Karpas-422 (cell line): Measurements from ENCODE around the gene ZNF567. TPM values are rescaled to one million over a fixed set of nuclear protein-coding genes. Genes with fewer than 3 reads are reported as not detected.
A peak's percentile ranks its signal among the peaks of the same experiment; 100 is the strongest.

Experiments
- DNase-seq: peaks from one replicate; pipeline ENCODE4 v3.0.0-alpha.2; 2015
- H2AFZ ChIP-seq: fragments of 200-600 bp; sonication (generic); 2 replicates; pipeline ENCODE4 v1.6.1; 2014; ENCODE audit warnings: antibody characterized with exemption, low read length, mixed read lengths
- H3K27ac ChIP-seq: fragments of 200-600 bp; sonication (generic); 2 replicates; pipeline ENCODE4 v1.5.1; 2014; ENCODE audit warnings: mild to moderate bottlenecking, low read length, moderate library complexity
- H3K27me3 ChIP-seq: fragments of 200-600 bp; sonication (generic); 2 replicates; pipeline ENCODE4 v1.6.1; 2014; ENCODE audit warnings: low read length, mixed read lengths
- H3K36me3 ChIP-seq: fragments of 200-600 bp; sonication (generic); 2 replicates; pipeline ENCODE4 v1.6.1; 2014; ENCODE audit warnings: low read length, mixed read lengths; ENCODE audit not compliant: insufficient read depth
- H3K4me1 ChIP-seq: fragments of 200-600 bp; sonication (generic); 2 replicates; pipeline ENCODE4 v1.6.1; 2014; ENCODE audit warnings: mild to moderate bottlenecking, low read length, mixed read lengths
- H3K4me2 ChIP-seq: fragments of 200-600 bp; sonication (generic); 2 replicates; pipeline ENCODE4 v1.6.1; 2014; ENCODE audit warnings: low read length, low read depth, mild to moderate bottlenecking; ENCODE audit not compliant: poor library complexity, severe bottlenecking
- H3K4me3 ChIP-seq: fragments of 200-600 bp; sonication (generic); 2 replicates; pipeline ENCODE4 v1.5.1; 2014; ENCODE audit warnings: mild to moderate bottlenecking, antibody characterized with exemption, low read length, mixed read lengths
- H3K79me2 ChIP-seq: fragments of 200-600 bp; sonication (generic); 2 replicates; pipeline ENCODE4 v1.6.1; 2014; ENCODE audit warnings: mild to moderate bottlenecking, low read length, mixed read lengths
- H3K9ac ChIP-seq: fragments of 200-600 bp; sonication (generic); 2 replicates; pipeline ENCODE4 v1.6.0; 2014; ENCODE audit warnings: low read length
- H3K9me2 ChIP-seq: fragments of 200-600 bp; sonication (generic), shearing (Covaris generic); replicated peaks from 2 replicates; pipeline ENCODE4 v1.6.0; 2014; ENCODE audit warnings: mild to moderate bottlenecking, low read length, moderate library complexity; ENCODE audit not compliant: insufficient read depth
- H3K9me3 ChIP-seq: fragments of 300-700, 200-600 bp; sonication (generic); 2 replicates; pipeline ENCODE4 v1.6.1; 2014; ENCODE audit warnings: low read length, mixed read lengths
- H4K20me1 ChIP-seq: fragments of 200-600 bp; sonication (generic); 2 replicates; pipeline ENCODE4 v1.6.1; 2014; ENCODE audit warnings: mild to moderate bottlenecking, antibody characterized with exemption, low read length, low read depth; ENCODE audit not compliant: insufficient read depth
- total RNA-seq: library from RNA; depleted of rRNA; stranded (reverse); fragments of >200 nt; shearing (Covaris generic); gene quantifications from 2 replicates; pipeline ENCODE4 v1.2.3, GENCODE V29; 2014; ENCODE audit warnings: low replicate concordance; rRNA removed

Gene ZNF567
- total RNA-seq = 13.9 and 18.8 TPM in 2 replicates

GRCh38 chr19:36687214-36688056 lies at the start of gene ZNF567:
Gene ZNF567 (plus strand): TSS chr19:36687612. CDS start chr19:36694868, 7,256 bp downstream.
- Histone ChIP-seq H3K9ac (peak within 1 kb of the TSS; percentile 85), H3K4me3 (peak within 1 kb of the TSS; percentile 93), H3K27me3 (no peaks in the 10 kb centered on the region), H3K4me1 (peaks cover 14% of the 10 kb centered on the region), H3K79me2 (peaks cover 81% of the 10 kb centered on the region), H3K36me3 (peaks cover 58% of the 10 kb centered on the region), H3K9me3 (peaks cover 25% of the 10 kb centered on the region), H3K27ac (peak within 1 kb of the TSS; percentile 4; the same call in 1 of the 2 replicates), H3K4me2 (peak within 1 kb of the TSS; percentile 83), H4K20me1 (no peaks in the 10 kb centered on the region), H2AFZ (peak within 1 kb of the TSS; percentile 62; the same call in 1 of the 2 replicates), H3K9me2 (no peaks in the 10 kb centered on the region)
- peak; percentile 99 for DNase-seq

GRCh38 chr19:36638862-36639510 lies 48.4 kb upstream of the ZNF567 start:
- no peak overlapping the region for H3K4me2 ChIP-seq
- H3K27me3 ChIP-seq = no peaks in the 10 kb centered on the region
- H3K9me2 ChIP-seq = no peaks in the 10 kb centered on the region
- H3K27ac ChIP-seq = no peak overlapping the region
- H3K4me1 ChIP-seq = no peaks in the 10 kb centered on the region
- no peak overlapping the region for H3K9ac ChIP-seq
- H3K4me3 ChIP-seq = no peak overlapping the region
- no peak for DNase-seq
- peaks cover 60% of the 10 kb centered on the region for H3K9me3 ChIP-seq
- H2AFZ ChIP-seq = no peak overlapping the region
- peaks cover 35% of the 10 kb centered on the region for H3K36me3 ChIP-seq
- H4K20me1 ChIP-seq = no peaks in the 10 kb centered on the region
- H3K79me2 ChIP-seq = no peaks in the 10 kb centered on the region

GRCh38 chr19:36646746-36647145 lies 40.7 kb upstream of the ZNF567 start:
- no peak for DNase-seq
- H3K4me3 ChIP-seq = no peak overlapping the region
- no peaks in the 10 kb centered on the region for H3K9me2 ChIP-seq
- H3K4me2 ChIP-seq = no peak overlapping the region
- H3K27me3 ChIP-seq = no peaks in the 10 kb centered on the region
- no peak overlapping the region for H3K9ac ChIP-seq
- no peaks in the 10 kb centered on the region for H3K4me1 ChIP-seq
- H2AFZ ChIP-seq = no peak overlapping the region
- H3K79me2 ChIP-seq = no peaks in the 10 kb centered on the region
- H3K9me3 ChIP-seq = peaks cover 40% of the 10 kb centered on the region
- H3K27ac ChIP-seq = no peak overlapping the region
- peaks cover 53% of the 10 kb centered on the region for H3K36me3 ChIP-seq
- H4K20me1 ChIP-seq = no peaks in the 10 kb centered on the region

- Histone ChIP-seq H3K27me3 (no peaks in the 10 kb centered on the region), H3K27ac (no peak overlapping the region), H3K36me3 (peaks cover 71% of the 10 kb centered on the region), H3K4me1 (no peaks in the 10 kb centered on the region), H3K9me2 (no peaks in the 10 kb centered on the region), H3K4me3 (no peak overlapping the region), H2AFZ (no peak overlapping the region), H4K20me1 (no peaks in the 10 kb centered on the region), H3K9ac (no peak overlapping the region), H3K4me2 (no peak overlapping the region), H3K79me2 (no peaks in the 10 kb centered on the region), H3K9me3 (peaks cover 16% of the 10 kb centered on the region)
- DNase-seq = no peak
These were observed 34.5 kb upstream of the ZNF567 start for GRCh38 chr19:36652958-36653357.

- peak overlapping the region; percentile 82; the same call in 1 of the 2 replicates for H3K4me3 ChIP-seq
- H3K9me3 ChIP-seq = peaks cover 13% of the 10 kb centered on the region
- H3K9ac ChIP-seq = 0 out of 2 replicates have a peak overlapping the region, but pooled peaks have one; percentile 78
- H3K4me1 ChIP-seq = no peaks in the 10 kb centered on the region; the same call in 1 of the 2 replicates
- H3K9me2 ChIP-seq = no peaks in the 10 kb centered on the region
- peaks cover 33% of the 10 kb centered on the region for H3K36me3 ChIP-seq
- no peaks in the 10 kb centered on the region for H3K27me3 ChIP-seq
- no peak overlapping the region for H2AFZ ChIP-seq
- no peak for DNase-seq
- H3K4me2 ChIP-seq = peak overlapping the region; percentile 73
- H3K79me2 ChIP-seq = peaks cover 32% of the 10 kb centered on the region
- no peaks in the 10 kb centered on the region for H4K20me1 ChIP-seq
- no peak overlapping the region for H3K27ac ChIP-seq
These were observed 21.6 kb upstream of the ZNF567 start for GRCh38 chr19:36665832-36666231.

- H3K9me2 ChIP-seq = no peaks in the 10 kb centered on the region
- no peak overlapping the region for H3K4me2 ChIP-seq
- H3K27me3 ChIP-seq = no peaks in the 10 kb centered on the region
- H2AFZ ChIP-seq = no peak overlapping the region
- no peak overlapping the region for H3K4me3 ChIP-seq
- H3K9ac ChIP-seq = no peak overlapping the region
- H3K79me2 ChIP-seq = peaks cover 46% of the 10 kb centered on the region
- H3K27ac ChIP-seq = no peak overlapping the region
- no peaks in the 10 kb centered on the region; the same call in 1 of the 2 replicates for H3K4me1 ChIP-seq
- no peaks in the 10 kb centered on the region for H4K20me1 ChIP-seq
- peaks cover 22% of the 10 kb centered on the region for H3K9me3 ChIP-seq
- no peak for DNase-seq
- peaks cover 37% of the 10 kb centered on the region for H3K36me3 ChIP-seq
These were observed 18.8 kb upstream of the ZNF567 start for GRCh38 chr19:36668646-36669045.

- Histone ChIP-seq H3K9me3 (peaks cover 24% of the 10 kb centered on the region; the same call in 1 of the 2 replicates), H2AFZ (no peak overlapping the region), H3K36me3 (peaks cover 20% of the 10 kb centered on the region), H3K27ac (no peak overlapping the region), H3K9me2 (no peaks in the 10 kb centered on the region), H3K27me3 (no peaks in the 10 kb centered on the region), H3K4me1 (no peaks in the 10 kb centered on the region), H3K4me2 (no peak overlapping the region), H3K4me3 (no peak overlapping the region), H3K9ac (no peak overlapping the region), H4K20me1 (no peaks in the 10 kb centered on the region), H3K79me2 (peaks cover 46% of the 10 kb centered on the region)
- no peak for DNase-seq
These were observed 15.0 kb upstream of the ZNF567 start for GRCh38 chr19:36672368-36672767.

GRCh38 chr19:36674201-36674600 lies 13.2 kb upstream of the ZNF567 start:
- H3K9ac ChIP-seq = no peak overlapping the region
- H3K27ac ChIP-seq = no peak overlapping the region
- no peak for DNase-seq
- peaks cover 31% of the 10 kb centered on the region for H3K79me2 ChIP-seq
- H3K4me1 ChIP-seq = no peaks in the 10 kb centered on the region
- H3K9me3 ChIP-seq = peaks cover 26% of the 10 kb centered on the region; the same call in 1 of the 2 replicates
- H3K4me2 ChIP-seq = no peak overlapping the region
- H3K36me3 ChIP-seq = peaks cover 30% of the 10 kb centered on the region
- H3K9me2 ChIP-seq = no peaks in the 10 kb centered on the region
- H4K20me1 ChIP-seq = no peaks in the 10 kb centered on the region
- H3K4me3 ChIP-seq = no peak overlapping the region
- no peaks in the 10 kb centered on the region for H3K27me3 ChIP-seq
- no peak overlapping the region for H2AFZ ChIP-seq
